ENCODE data around the gene PRKACB. TPM values are rescaled to one million over a fixed set of nuclear protein-coding genes. Genes with fewer than 3 reads are reported as not detected.

Gene PRKACB
- total RNA-seq, 2 experiments from 2014 or later: 68.8 to 69.1 TPM

- peaks cover 13% of the 10 kb centered on the region for H3K4me1 Mint-ChIP-seq
Observed at GRCh38 chr1:84250668-84251067, 106.6 kb downstream of the PRKACB start.

GRCh38 chr1:84253036-84253435, 109.0 kb downstream of the PRKACB start:
- ATAC-seq (no peak), DNase-seq (no peak)
- H3K4me3 Mint-ChIP-seq: no peak overlapping the region
- CTCF ChIA-PET: interaction anchor here (1.4 kb wide), 1 partner anchor 45 kb away, joined by 3 read pairs; no protein-coding TSS in a partner anchor
- H3K9me3 Mint-ChIP-seq (ENCODE audit: low read depth): peaks cover 10% of the 10 kb centered on the region
- no peak overlapping the region for H3K27ac Mint-ChIP-seq
- H3K36me3 Mint-ChIP-seq: peaks cover 6% of the 10 kb centered on the region
- H3K27me3 Mint-ChIP-seq: no peaks in the 10 kb centered on the region
- H3K4me1 Mint-ChIP-seq: no peaks in the 10 kb centered on the region

More at GRCh38 chr1:84250668-84251067, 106.6 kb downstream of the PRKACB start:
- Mint-ChIP-seq H3K9me3 (ENCODE audit: low read depth) (peaks cover 10% of the 10 kb centered on the region), H3K4me3 (no peak overlapping the region), H3K27ac (no peak overlapping the region), H3K36me3 (peaks cover 8% of the 10 kb centered on the region), H3K27me3 (no peaks in the 10 kb centered on the region)
- ATAC-seq (no peak), DNase-seq (no peak)
- CTCF ChIA-PET: no interaction called here

- Mint-ChIP-seq H3K27me3 (no peaks in the 10 kb centered on the region), H3K27ac (no peak overlapping the region), H3K9me3 (ENCODE audit: low read depth) (peaks cover 10% of the 10 kb centered on the region), H3K4me3 (no peak overlapping the region), H3K4me1 (no peaks in the 10 kb centered on the region), H3K36me3 (peaks cover 6% of the 10 kb centered on the region)
- no peak for DNase-seq
- CTCF ChIA-PET: no interaction called here
- ATAC-seq: no peak
Observed at GRCh38 chr1:84253891-84254290, 109.8 kb downstream of the PRKACB start.

DNA sequence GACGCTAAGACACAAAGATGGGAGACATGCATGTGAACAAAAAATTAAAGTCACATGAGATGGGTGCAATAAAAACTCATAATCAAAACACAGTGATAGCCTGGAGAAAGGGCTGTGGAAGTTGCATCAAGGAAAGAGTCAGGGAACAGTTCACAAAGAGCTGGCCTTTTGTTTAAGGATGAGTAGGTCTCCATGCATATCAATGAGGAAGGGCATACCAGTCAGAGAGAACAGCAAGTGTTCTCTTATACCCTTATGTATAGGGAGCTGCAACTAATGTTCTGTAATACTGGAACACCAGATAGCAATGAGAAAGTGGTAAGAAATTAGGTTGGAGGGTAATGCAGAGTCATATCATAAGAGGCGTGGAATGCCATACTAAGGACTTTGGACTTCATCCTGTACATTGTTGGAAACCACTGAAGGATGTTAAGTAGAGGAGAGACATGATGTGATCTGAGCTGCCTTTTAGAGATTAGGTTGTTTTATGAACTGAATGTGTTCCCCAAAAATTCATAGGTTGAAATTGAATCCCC, 110.7 kb downstream of the PRKACB start:
- Mint-ChIP-seq H3K27ac (no peak overlapping the region), H3K36me3 (peaks cover 6% of the 10 kb centered on the region), H3K4me1 (no peaks in the 10 kb centered on the region), H3K4me3 (no peak overlapping the region), H3K27me3 (no peaks in the 10 kb centered on the region), H3K9me3 (ENCODE audit: low read depth) (peaks cover 7% of the 10 kb centered on the region)
- CTCF ChIA-PET: no interaction called here
- ATAC-seq: no peak
- DNase-seq: no peak

- Mint-ChIP-seq H3K4me3 (no peak overlapping the region), H3K4me1 (no peaks in the 10 kb centered on the region), H3K27me3 (no peaks in the 10 kb centered on the region), H3K36me3 (peaks cover 3% of the 10 kb centered on the region), H3K27ac (no peak overlapping the region), H3K9me3 (ENCODE audit: low read depth) (peaks cover 4% of the 10 kb centered on the region)
- CTCF ChIA-PET: no interaction called here
- DNase-seq (no peak), ATAC-seq (no peak)
Observed at GRCh38 chr1:84255582-84255981, 111.5 kb downstream of the PRKACB start.

- H3K9me3 Mint-ChIP-seq (ENCODE audit: low read depth): no peaks in the 10 kb centered on the region
- no peak for DNase-seq
- ATAC-seq: no peak
- no peak overlapping the region for H3K4me3 Mint-ChIP-seq
- CTCF ChIA-PET: no interaction called here
- no peaks in the 10 kb centered on the region for H3K36me3 Mint-ChIP-seq
- no peaks in the 10 kb centered on the region for H3K4me1 Mint-ChIP-seq
- no peak overlapping the region for H3K27ac Mint-ChIP-seq
- no peaks in the 10 kb centered on the region for H3K27me3 Mint-ChIP-seq
Observed at GRCh38 chr1:84257617-84258016, 113.5 kb downstream of the PRKACB start.

DNA sequence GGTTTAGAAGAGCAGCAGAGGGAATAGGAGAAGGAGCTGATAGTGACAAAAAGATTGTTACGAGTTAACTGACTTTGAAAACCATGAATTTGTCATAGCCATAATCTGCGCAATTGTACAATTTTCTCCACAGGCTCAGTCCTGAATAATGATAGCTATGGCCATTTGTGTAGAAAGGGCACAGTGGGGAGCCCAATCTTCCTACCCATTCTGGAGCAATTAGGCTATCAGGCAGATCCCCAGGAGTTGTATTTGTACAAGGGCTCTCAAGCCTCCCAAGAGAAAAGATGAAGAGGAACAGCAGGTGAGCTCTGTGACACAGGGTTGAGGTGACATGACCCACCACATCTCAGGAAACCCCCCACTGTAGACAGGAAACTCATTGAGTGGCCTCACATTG, 115.3 kb downstream of the PRKACB start:
- H3K27ac Mint-ChIP-seq: no peak overlapping the region
- H3K4me3 Mint-ChIP-seq: no peak overlapping the region
- ATAC-seq (no peak), DNase-seq (no peak)
- H3K9me3 Mint-ChIP-seq (ENCODE audit: low read depth): no peaks in the 10 kb centered on the region
- CTCF ChIA-PET: no interaction called here
- no peaks in the 10 kb centered on the region for H3K27me3 Mint-ChIP-seq
- no peaks in the 10 kb centered on the region for H3K4me1 Mint-ChIP-seq
- H3K36me3 Mint-ChIP-seq: no peaks in the 10 kb centered on the region

DNA sequence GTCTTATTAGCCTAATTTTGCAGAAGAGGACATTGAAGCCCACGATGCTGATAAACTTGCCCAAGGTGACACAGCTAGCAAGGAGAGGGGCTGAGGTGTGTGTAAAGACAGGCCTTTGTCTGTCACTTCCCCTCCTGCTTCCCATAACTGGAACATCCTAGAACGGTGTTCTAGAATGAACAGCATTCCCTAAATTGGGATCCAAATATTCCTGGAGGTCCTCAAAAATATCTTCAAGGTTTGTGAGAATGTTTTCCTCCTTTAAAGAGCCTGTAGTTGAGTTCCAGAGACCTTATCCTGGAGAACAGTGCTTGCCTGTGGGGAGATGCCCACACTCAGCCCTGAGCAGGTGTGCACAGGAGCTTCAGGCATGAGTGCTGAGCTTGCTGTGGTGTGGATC, 115.9 kb downstream of the PRKACB start:
- Mint-ChIP-seq H3K36me3 (no peaks in the 10 kb centered on the region), H3K4me3 (no peak overlapping the region), H3K4me1 (no peaks in the 10 kb centered on the region), H3K9me3 (ENCODE audit: low read depth) (no peaks in the 10 kb centered on the region), H3K27ac (no peak overlapping the region), H3K27me3 (no peaks in the 10 kb centered on the region)
- ATAC-seq (no peak), DNase-seq (no peak)
- CTCF ChIA-PET: no interaction called here

DNA sequence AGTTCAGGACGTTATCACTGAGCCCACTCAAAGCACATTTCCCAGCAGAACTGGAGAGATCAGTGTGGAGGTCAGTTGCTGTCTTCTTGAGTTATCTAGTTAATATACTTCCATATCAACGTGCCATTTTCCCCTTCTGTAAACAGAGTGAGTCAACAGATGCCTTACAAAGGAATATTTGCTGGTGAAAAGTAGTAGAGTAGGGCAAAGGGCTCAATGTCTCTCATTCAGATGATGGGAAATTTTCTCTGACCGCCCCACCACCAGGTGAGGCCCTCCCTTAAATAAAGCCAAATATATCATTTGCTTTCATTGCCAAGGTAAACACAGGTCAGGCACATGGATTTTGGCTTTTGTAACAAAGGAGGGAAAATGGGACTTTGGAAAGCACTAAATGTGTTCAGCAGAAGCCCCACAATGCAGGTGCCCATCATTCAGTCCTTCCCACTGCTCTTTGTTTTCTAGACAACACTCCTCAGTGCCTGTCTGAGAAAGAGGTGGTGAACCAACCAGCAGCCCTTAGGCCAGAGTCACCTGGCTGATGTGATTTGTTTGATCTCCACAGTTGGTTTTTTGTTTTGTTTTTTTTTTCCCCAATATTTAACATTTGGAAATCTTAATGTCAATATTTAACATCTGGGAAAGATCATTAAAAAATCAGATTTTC, 116.9 kb downstream of the PRKACB start:
- Mint-ChIP-seq H3K27me3 (no peaks in the 10 kb centered on the region), H3K27ac (no peak overlapping the region), H3K9me3 (ENCODE audit: low read depth) (no peaks in the 10 kb centered on the region), H3K4me3 (no peak overlapping the region), H3K4me1 (no peaks in the 10 kb centered on the region), H3K36me3 (no peaks in the 10 kb centered on the region)
- CTCF ChIA-PET: no interaction called here
- ATAC-seq (no peak), DNase-seq (no peak)

DNA sequence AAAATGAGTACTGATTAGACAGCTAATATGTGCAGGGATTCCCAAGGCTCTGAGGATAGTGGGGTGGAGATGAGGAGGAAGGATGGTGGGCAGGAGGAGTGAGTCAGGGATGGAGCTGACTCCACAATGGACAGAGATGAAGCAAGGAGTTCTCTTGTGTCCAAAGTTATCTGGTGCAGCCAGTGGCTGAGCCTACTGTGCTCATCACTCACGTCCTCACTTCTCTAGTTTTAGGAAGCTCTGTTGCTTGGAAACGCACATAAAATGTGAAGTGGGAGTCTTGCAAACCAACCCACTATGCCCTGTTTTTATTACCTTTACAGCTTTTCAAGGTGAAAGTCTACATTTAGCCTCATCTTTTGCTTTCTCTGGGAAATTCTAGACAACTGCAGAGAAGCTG, 120.9 kb downstream of the PRKACB start:
- peaks cover 2% of the 10 kb centered on the region for H3K4me1 Mint-ChIP-seq
- CTCF ChIA-PET: interaction anchor here (1.3 kb wide), 1 partner anchor 11 kb away, joined by 3 read pairs; no protein-coding TSS in a partner anchor

GRCh38 chr1:84265867-84266266, 121.8 kb downstream of the PRKACB start:
- Mint-ChIP-seq H3K27ac (no peak overlapping the region), H3K36me3 (peaks cover 3% of the 10 kb centered on the region), H3K27me3 (no peaks in the 10 kb centered on the region), H3K4me1 (peaks cover 3% of the 10 kb centered on the region), H3K4me3 (no peak overlapping the region), H3K9me3 (ENCODE audit: low read depth) (no peaks in the 10 kb centered on the region)
- ATAC-seq (no peak), DNase-seq (no peak)
- CTCF ChIA-PET: interaction anchor here (1.3 kb wide), 1 partner anchor 10 kb away, joined by 3 read pairs; no protein-coding TSS in a partner anchor

More for the DNA sequence above, 120.9 kb downstream of the PRKACB start:
- H3K36me3 Mint-ChIP-seq: peaks cover 2% of the 10 kb centered on the region
- no peak for ATAC-seq
- H3K9me3 Mint-ChIP-seq (ENCODE audit: low read depth): no peaks in the 10 kb centered on the region
- no peak overlapping the region for H3K4me3 Mint-ChIP-seq
- H3K27me3 Mint-ChIP-seq: no peaks in the 10 kb centered on the region
- no peak for DNase-seq
- no peak overlapping the region for H3K27ac Mint-ChIP-seq

DNA sequence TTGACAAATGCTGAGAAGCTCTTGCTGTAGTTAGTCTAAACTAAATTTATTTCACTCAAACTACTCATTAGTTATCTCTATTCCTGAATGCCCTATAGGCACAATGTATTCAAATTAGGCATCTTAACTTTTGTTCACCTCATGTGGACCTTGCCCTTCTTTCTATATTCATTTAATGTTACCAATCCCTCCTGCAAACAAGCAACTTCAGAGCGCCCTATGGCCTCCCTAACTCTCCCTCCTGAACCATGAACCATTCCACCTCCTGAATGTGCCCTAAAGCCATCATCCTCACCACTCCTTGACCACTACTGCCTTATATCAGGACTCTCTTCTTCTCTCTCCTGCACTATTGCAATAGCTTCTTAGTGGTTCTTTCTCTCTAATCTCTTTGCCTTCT, 122.7 kb downstream of the PRKACB start:
- DNase-seq (no peak), ATAC-seq (no peak)
- Mint-ChIP-seq H3K9me3 (ENCODE audit: low read depth) (no peaks in the 10 kb centered on the region), H3K4me1 (peaks cover 11% of the 10 kb centered on the region), H3K27me3 (no peaks in the 10 kb centered on the region), H3K27ac (no peak overlapping the region), H3K4me3 (no peak overlapping the region), H3K36me3 (peaks cover 3% of the 10 kb centered on the region)
- CTCF ChIA-PET: no interaction called here

DNA sequence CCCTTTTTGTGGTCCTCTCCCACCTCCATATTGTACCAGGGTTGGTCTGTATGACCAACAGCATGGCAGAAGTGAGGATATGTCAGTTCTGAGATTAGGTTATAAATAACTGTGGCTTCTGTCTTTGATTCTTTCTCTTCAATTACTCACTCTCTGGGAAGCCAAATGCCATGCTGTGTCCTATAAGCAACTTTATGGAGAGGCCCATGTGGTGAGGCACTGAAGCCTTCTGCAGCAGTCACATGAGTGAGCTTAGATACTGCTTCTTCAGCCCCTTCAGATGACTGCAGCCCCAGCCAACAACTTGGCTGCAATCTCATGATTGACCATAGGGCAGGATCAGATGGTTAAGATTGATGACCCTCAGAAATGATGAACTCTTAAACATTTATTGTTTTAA, 123.4 kb downstream of the PRKACB start:
- CTCF ChIA-PET: no interaction called here
- H3K27me3 Mint-ChIP-seq: no peaks in the 10 kb centered on the region

DNA sequence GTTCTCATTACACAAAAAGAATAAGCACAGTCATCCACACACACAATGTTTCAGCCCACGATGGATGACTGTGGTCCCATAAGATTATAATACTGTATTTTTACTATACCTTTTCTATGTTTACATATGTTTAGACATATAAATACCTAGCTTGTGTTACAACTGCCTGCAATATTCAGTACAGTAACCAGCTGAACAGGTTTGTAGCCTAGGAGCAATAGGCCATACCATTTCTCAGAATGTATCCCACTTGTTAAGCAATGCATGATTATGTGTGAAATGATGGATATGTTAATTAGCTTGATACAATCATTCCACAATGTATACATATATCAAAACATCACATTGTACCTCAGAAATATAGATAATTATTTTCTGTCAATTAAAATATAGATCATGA, 124.3 kb downstream of the PRKACB start:
- Mint-ChIP-seq H3K27ac (no peak overlapping the region), H3K4me1 (peaks cover 11% of the 10 kb centered on the region), H3K9me3 (ENCODE audit: low read depth) (no peaks in the 10 kb centered on the region), H3K4me3 (no peak overlapping the region), H3K27me3 (no peaks in the 10 kb centered on the region), H3K36me3 (peaks cover 3% of the 10 kb centered on the region)
- ATAC-seq (no peak), DNase-seq (no peak)
- CTCF ChIA-PET: no interaction called here

More for the DNA sequence above, 123.4 kb downstream of the PRKACB start:
- DNase-seq (no peak), ATAC-seq (no peak)
- H3K4me3 Mint-ChIP-seq: no peak overlapping the region
- peaks cover 3% of the 10 kb centered on the region for H3K36me3 Mint-ChIP-seq
- no peaks in the 10 kb centered on the region for H3K9me3 Mint-ChIP-seq (ENCODE audit: low read depth)
- H3K4me1 Mint-ChIP-seq: peaks cover 11% of the 10 kb centered on the region
- no peak overlapping the region for H3K27ac Mint-ChIP-seq

All from activated CD8-positive, alpha-beta memory T cell treated with anti-CD3 and anti-CD28 coated beads, Interleukin-2, amount 10 ng/mL, durations not matched to agents 7 days and 5 days (primary cell).